Thyroid gland (tissue), 4 donors: ENCODE data around the gene RFX8.

Experiments used
- CTCF ChIP-seq, 6 experiments: fragments of 200-600 bp in 3 of 6; fragments of 450-650 bp in 3 of 6; sonication (generic) in 3 of 6; IDR thresholded peaks; one replicate each; pipeline ENCODE4 v1.5.1; 2016 to 2019; ENCODE audit warnings: antibody characterized with exemption in 6 of 6, mild to moderate bottlenecking in 2 of 6, inconsistent platforms in 1 of 6, moderate library complexity in 1 of 6
- POLR2A ChIP-seq, 2 donors: fragments of 450-650 bp; IDR thresholded peaks; one replicate each; pipeline ENCODE4 v1.6.1; 2017; ENCODE audit warnings: antibody characterized with exemption in 2 of 2, mild to moderate bottlenecking in 2 of 2, moderate library complexity in 1 of 2

- TF ChIP-seq CTCF (IDR thresholded peaks at IDR 0.05) = peak; percentile 55 to 81 (median 64)
- TF ChIP-seq POLR2A (IDR thresholded peaks at IDR 0.05) = no peak
Observed at GRCh38 chr2:101419096-101419663, 55.7 kb downstream of the RFX8 start.
